ENCODE data around the gene MED17. TPM values are rescaled to one million over a fixed set of nuclear protein-coding genes. Genes with fewer than 3 reads are reported as not detected.

Gene MED17
- total RNA-seq, 1 experiment from 2014 or later, result 67.9 TPM

DNA sequence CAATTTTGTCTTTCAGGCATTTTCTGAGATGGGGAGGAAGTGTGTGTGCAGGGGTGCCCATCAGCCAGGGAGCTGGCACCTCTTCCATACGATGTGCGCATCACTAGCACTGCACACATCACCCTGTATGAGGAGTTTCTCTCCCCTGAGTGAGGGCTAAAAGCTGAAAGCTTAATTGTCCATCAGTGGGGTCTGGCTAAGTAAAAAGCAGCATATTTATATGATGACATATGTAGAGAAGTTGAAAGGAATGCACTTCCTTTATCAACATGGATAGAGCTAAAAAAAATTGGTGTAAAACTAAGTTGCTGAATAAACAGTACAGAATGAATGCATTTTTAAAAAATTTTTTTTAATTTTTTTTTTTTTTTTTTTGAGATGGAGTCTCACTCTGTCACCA lies 62.3 kb downstream of the MED17 start:
- intact Hi-C loops (cut with micrococcal nuclease; ENCODE audit: unreplicated experiment), result no loop called here
- CTCF ChIA-PET, result no interaction called here
- no peaks in the 10 kb centered on the region for H3K36me3 ChIP-seq (ENCODE audit: insufficient read depth, low read length, poor library complexity, severe bottlenecking)
- no peaks in the 10 kb centered on the region for H3K9me3 ChIP-seq (ENCODE audit: low read depth, low read length, poor library complexity, severe bottlenecking)
- TF ChIP-seq, protein P1, sequence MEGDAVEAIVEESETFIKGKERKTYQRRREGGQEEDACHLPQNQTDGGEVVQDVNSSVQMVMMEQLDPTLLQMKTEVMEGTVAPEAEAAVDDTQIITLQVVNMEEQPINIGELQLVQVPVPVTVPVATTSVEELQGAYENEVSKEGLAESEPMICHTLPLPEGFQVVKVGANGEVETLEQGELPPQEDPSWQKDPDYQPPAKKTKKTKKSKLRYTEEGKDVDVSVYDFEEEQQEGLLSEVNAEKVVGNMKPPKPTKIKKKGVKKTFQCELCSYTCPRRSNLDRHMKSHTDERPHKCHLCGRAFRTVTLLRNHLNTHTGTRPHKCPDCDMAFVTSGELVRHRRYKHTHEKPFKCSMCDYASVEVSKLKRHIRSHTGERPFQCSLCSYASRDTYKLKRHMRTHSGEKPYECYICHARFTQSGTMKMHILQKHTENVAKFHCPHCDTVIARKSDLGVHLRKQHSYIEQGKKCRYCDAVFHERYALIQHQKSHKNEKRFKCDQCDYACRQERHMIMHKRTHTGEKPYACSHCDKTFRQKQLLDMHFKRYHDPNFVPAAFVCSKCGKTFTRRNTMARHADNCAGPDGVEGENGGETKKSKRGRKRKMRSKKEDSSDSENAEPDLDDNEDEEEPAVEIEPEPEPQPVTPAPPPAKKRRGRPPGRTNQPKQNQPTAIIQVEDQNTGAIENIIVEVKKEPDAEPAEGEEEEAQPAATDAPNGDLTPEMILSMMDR (conservative IDR thresholded peaks at IDR 0.05; ENCODE audit: low read depth, low read length), result no peak
- TF ChIP-seq EZH2 (IDR thresholded peaks at IDR 0.05; ENCODE audit: borderline replicate concordance, low read depth, low read length, poor library complexity, severe bottlenecking), result no peak
- no peak overlapping the region for H3K27ac ChIP-seq (ENCODE audit: low read depth, low read length, poor library complexity, severe bottlenecking)
- H3K4me3 ChIP-seq (ENCODE audit: low read depth, low read length, poor library complexity, severe bottlenecking), result no peak overlapping the region
- no peak for DNase-seq (ENCODE audit: low spot score)
- POLR2A ChIA-PET (ENCODE audit: low non-redundant PET), result interaction anchor here (0.8 kb wide), 1 partner anchor 52 kb away, joined by 3 read pairs; no protein-coding TSS in a partner anchor
- no TSS peak for BruUV-seq (replicated peaks)
- H3K27me3 ChIP-seq (replicated peaks; ENCODE audit: insufficient read depth, low read depth, low read length, poor library complexity), result no peaks in the 10 kb centered on the region
- no peaks in the 10 kb centered on the region for H3K4me1 ChIP-seq (ENCODE audit: insufficient read depth, low read length, poor library complexity, severe bottlenecking)

DNA sequence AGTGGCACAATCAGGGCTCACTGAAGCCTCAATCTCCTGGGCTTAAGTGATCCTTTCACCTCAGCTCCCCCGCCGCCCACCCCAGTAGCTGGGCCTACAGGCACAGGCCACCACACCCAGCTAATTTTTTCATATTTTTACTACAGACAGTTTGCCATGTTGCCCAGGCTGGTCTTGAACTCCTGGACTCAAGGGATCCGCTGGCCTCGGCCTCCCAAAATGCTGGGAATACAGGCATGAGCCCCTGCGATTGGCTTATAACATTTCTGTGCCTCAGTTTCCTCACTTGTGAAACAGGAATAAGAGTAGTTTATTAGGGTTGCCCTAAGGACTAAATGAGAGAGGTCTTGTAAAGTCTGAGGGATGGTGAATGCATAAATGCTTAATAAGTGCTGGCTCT lies 65.1 kb downstream of the MED17 start:
- no TSS peak for BruUV-seq (replicated peaks)
- Histone ChIP-seq H3K9me3 (ENCODE audit: low read depth, low read length, poor library complexity, severe bottlenecking) (no peaks in the 10 kb centered on the region), H3K27ac (ENCODE audit: low read depth, low read length, poor library complexity, severe bottlenecking) (no peak overlapping the region), H3K4me3 (ENCODE audit: low read depth, low read length, poor library complexity, severe bottlenecking) (no peak overlapping the region), H3K36me3 (ENCODE audit: insufficient read depth, low read length, poor library complexity, severe bottlenecking) (no peaks in the 10 kb centered on the region), H3K4me1 (ENCODE audit: insufficient read depth, low read length, poor library complexity, severe bottlenecking) (no peaks in the 10 kb centered on the region), H3K27me3 (replicated peaks; ENCODE audit: insufficient read depth, low read depth, low read length, poor library complexity) (no peaks in the 10 kb centered on the region)
- CTCF ChIA-PET, result no interaction called here
- no peak for TF ChIP-seq EZH2 (IDR thresholded peaks at IDR 0.05; ENCODE audit: borderline replicate concordance, low read depth, low read length, poor library complexity, severe bottlenecking)
- TF ChIP-seq, protein P1 (conservative IDR thresholded peaks at IDR 0.05; ENCODE audit: low read depth, low read length), result no peak
- intact Hi-C loops (cut with micrococcal nuclease; ENCODE audit: unreplicated experiment), result no loop called here
- POLR2A ChIA-PET (ENCODE audit: low non-redundant PET), result no interaction called here
- DNase-seq (ENCODE audit: low spot score), result no peak

DNA sequence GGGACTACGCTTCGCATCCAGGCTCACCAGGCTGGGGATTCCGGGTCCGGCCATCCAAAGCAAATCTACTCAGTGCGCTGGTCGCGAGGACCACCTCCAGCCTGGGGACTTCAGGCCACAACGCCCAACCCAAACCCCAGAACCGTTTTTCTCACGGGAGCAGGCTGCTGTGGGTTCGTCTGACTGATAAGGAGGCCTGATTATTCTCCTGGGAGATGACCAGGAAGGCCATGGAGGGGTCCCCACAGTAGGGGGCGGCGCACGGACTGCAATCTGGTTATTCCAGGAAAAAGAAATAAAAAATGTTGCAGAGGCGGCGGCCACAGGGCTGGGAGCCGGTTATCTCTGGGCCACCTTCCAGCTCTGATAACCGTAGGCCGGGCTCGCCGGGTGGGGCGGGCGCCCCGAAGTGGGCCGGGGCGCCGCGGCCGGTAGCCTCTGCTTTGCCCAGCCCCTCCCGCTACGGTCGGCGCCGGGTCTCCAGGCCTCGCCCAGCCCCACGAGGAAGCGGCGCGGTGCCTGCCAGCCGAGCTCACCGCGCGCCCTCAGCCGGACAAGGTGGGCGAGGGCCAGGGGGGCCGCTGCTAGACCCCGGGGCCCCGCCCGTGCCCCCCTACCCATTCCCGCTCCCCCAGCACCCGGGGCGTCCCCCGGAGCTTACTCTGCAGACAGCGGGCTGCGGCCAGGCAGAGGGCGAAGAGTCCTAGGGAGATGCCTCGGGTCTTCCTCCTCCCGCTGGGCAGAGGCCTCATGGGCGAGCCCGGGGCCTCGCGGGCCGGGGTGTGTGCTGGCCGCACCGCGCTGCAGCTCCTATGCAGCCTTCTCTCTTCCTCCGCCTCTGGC lies 65.9 kb downstream of the MED17 start:
- POLR2A ChIA-PET (ENCODE audit: low non-redundant PET), result no interaction called here
- CTCF ChIA-PET, result interaction anchor here (0.6 kb wide), 1 partner anchor 763 kb away, joined by 5 read pairs; no protein-coding TSS in a partner anchor
- no TSS peak for BruUV-seq (replicated peaks)
- Histone ChIP-seq H3K4me3 (ENCODE audit: low read depth, low read length, poor library complexity, severe bottlenecking) (peak overlapping the region; percentile 37), H3K27ac (ENCODE audit: low read depth, low read length, poor library complexity, severe bottlenecking) (no peak overlapping the region), H3K36me3 (ENCODE audit: insufficient read depth, low read length, poor library complexity, severe bottlenecking) (no peaks in the 10 kb centered on the region), H3K9me3 (ENCODE audit: low read depth, low read length, poor library complexity, severe bottlenecking) (no peaks in the 10 kb centered on the region), H3K4me1 (ENCODE audit: insufficient read depth, low read length, poor library complexity, severe bottlenecking) (no peaks in the 10 kb centered on the region), H3K27me3 (replicated peaks; ENCODE audit: insufficient read depth, low read depth, low read length, poor library complexity) (no peaks in the 10 kb centered on the region)
- intact Hi-C loops (cut with micrococcal nuclease; ENCODE audit: unreplicated experiment), result no loop called here
- peak; percentile 18 for DNase-seq (ENCODE audit: low spot score)
- TF ChIP-seq, protein P1 (conservative IDR thresholded peaks at IDR 0.05; ENCODE audit: low read depth, low read length), result no peak
- no peak for TF ChIP-seq EZH2 (IDR thresholded peaks at IDR 0.05; ENCODE audit: borderline replicate concordance, low read depth, low read length, poor library complexity, severe bottlenecking)
